DMS 273 (cell line): ENCODE measurements around the gene TRIM60.
"Not testable (repeated sequence)": the region's sequence is repeated elsewhere in the genome, so short reads cannot be mapped to it uniquely, and the experiment has no call there.

Experiments
- DNase-seq: peaks from one replicate; lab custom pipeline; 2025; ENCODE audit not compliant: unreplicated experiment; lab: John Stamatoyannopoulos, UW

The TRIM60 gene

GRCh38 chr4:165031436-165032211 lies at the start of gene TRIM60:
Gene TRIM60, plus strand, starts transcription at chr4:165031999. Its CDS starts 8,074 bp downstream, at chr4:165040073.
- no peak for DNase-seq

- no peak for DNase-seq
Observed at GRCh38 chr4:164989471-164989870, 42.3 kb upstream of the TRIM60 start.

GRCh38 chr4:164990786-164991185 lies 41.0 kb upstream of the TRIM60 start:
- DNase-seq, result not testable (repeated sequence)

GRCh38 chr4:164996123-164996522 lies 35.7 kb upstream of the TRIM60 start:
- DNase-seq, result not testable (repeated sequence)

- DNase-seq, result peak; percentile 42
Observed at GRCh38 chr4:164997324-164997723, 34.5 kb upstream of the TRIM60 start.

- no peak for DNase-seq
Observed at GRCh38 chr4:164997941-164998340, 33.9 kb upstream of the TRIM60 start.

- not testable (repeated sequence) for DNase-seq
Observed at GRCh38 chr4:164998526-164999080, 33.2 kb upstream of the TRIM60 start.

- DNase-seq, result not testable (repeated sequence)
Observed at GRCh38 chr4:165001957-165002356, 29.8 kb upstream of the TRIM60 start.

- DNase-seq, result no peak
Observed at GRCh38 chr4:165005352-165005925, 26.4 kb upstream of the TRIM60 start.

GRCh38 chr4:165006456-165006855 lies 25.3 kb upstream of the TRIM60 start:
- no peak for DNase-seq

- DNase-seq, result no peak
Observed at GRCh38 chr4:165006886-165007285, 24.9 kb upstream of the TRIM60 start.

- no peak for DNase-seq
Observed at GRCh38 chr4:165009493-165010227, 22.1 kb upstream of the TRIM60 start.

- no peak for DNase-seq
Observed at GRCh38 chr4:165010487-165010886, 21.3 kb upstream of the TRIM60 start.

- no peak for DNase-seq
Observed at GRCh38 chr4:165010991-165011390, 20.8 kb upstream of the TRIM60 start.

- DNase-seq, result no peak
Observed at GRCh38 chr4:165011403-165011802, 20.4 kb upstream of the TRIM60 start.

- DNase-seq, result no peak
Observed at GRCh38 chr4:165013691-165014090, 18.1 kb upstream of the TRIM60 start.

- peak; percentile 4 for DNase-seq
Observed at GRCh38 chr4:165016971-165017370, 14.8 kb upstream of the TRIM60 start.

- DNase-seq, result not testable (repeated sequence)
Observed at GRCh38 chr4:165019995-165020394, 11.8 kb upstream of the TRIM60 start.

GRCh38 chr4:165025782-165026181 lies 6.0 kb upstream of the TRIM60 start:
- DNase-seq, result not testable (repeated sequence)

- no peak for DNase-seq
Observed at GRCh38 chr4:165027762-165028402, 3.9 kb upstream of the TRIM60 start.

GRCh38 chr4:165048170-165048569 lies 16.4 kb downstream of the TRIM60 start:
- DNase-seq, result no peak
